HT-29 (cell line): ENCODE results near the gene HAUS1. TPM values are rescaled to one million over a fixed set of nuclear protein-coding genes. Genes with fewer than 3 reads are reported as not detected.
A peak's percentile ranks its signal among the peaks of the same experiment; 100 is the strongest.

Experiments used
- DNase-seq: peaks from one replicate; pipeline ENCODE4 v3.0.0-alpha.2; 2015; ENCODE audit warnings: low spot score
- total RNA-seq: library from RNA; depleted of rRNA; stranded (reverse); fragments of >200 nt; shearing (Covaris generic); gene quantifications from 2 replicates; pipeline ENCODE4 v1.2.3, GENCODE V29; 2014; rRNA removed

HAUS1 gene
- total RNA-seq, result 21.3 and 25.4 TPM in 2 replicates

GRCh38 chr18:46104128-46104911 is at the start of gene HAUS1:
Gene HAUS1, plus strand, starts transcription at chr18:46104385. Its CDS starts 27 bp downstream, at chr18:46104412.
- peak; percentile 92 for DNase-seq

- no peak for DNase-seq
Measured at GRCh38 chr18:46054956-46055837, 49.0 kb upstream of the HAUS1 start.

- no peak for DNase-seq
Measured at GRCh38 chr18:46055838-46056230, 48.4 kb upstream of the HAUS1 start.

- DNase-seq, result no peak
Measured at GRCh38 chr18:46060359-46060841, 43.8 kb upstream of the HAUS1 start.

GRCh38 chr18:46061387-46061786 is 42.8 kb upstream of the HAUS1 start:
- DNase-seq, result no peak

- DNase-seq, result no peak
Measured at GRCh38 chr18:46061796-46062195, 42.4 kb upstream of the HAUS1 start.

GRCh38 chr18:46062781-46063180 is 41.4 kb upstream of the HAUS1 start:
- no peak for DNase-seq

- DNase-seq, result peak; percentile 29
Measured at GRCh38 chr18:46067438-46068007, 36.7 kb upstream of the HAUS1 start.

- DNase-seq, result no peak
Measured at GRCh38 chr18:46068763-46069162, 35.4 kb upstream of the HAUS1 start.

- no peak for DNase-seq
Measured at GRCh38 chr18:46069524-46069923, 34.7 kb upstream of the HAUS1 start.

GRCh38 chr18:46070232-46070631 is 34.0 kb upstream of the HAUS1 start:
- DNase-seq, result no peak

- no peak for DNase-seq
Measured at GRCh38 chr18:46070815-46071652, 33.2 kb upstream of the HAUS1 start.

- peak; percentile 15 for DNase-seq
Measured at GRCh38 chr18:46071653-46072375, 32.4 kb upstream of the HAUS1 start, which contains the start of gene PSTPIP2. Gene PSTPIP2, minus strand, starts transcription at chr18:46072260. Its CDS starts 72 bp downstream, at chr18:46072188.

- no peak for DNase-seq
Measured at GRCh38 chr18:46072376-46072867, 31.8 kb upstream of the HAUS1 start.

- DNase-seq, result no peak
Measured at GRCh38 chr18:46072959-46073358, 31.2 kb upstream of the HAUS1 start.

- DNase-seq, result peak; percentile 79
Measured at GRCh38 chr18:46073474-46074331, 30.5 kb upstream of the HAUS1 start.

- DNase-seq, result no peak
Measured at GRCh38 chr18:46079336-46079735, 24.8 kb upstream of the HAUS1 start.

- no peak for DNase-seq
Measured at GRCh38 chr18:46080156-46080555, 24.0 kb upstream of the HAUS1 start.

- DNase-seq, result no peak
Measured at GRCh38 chr18:46084431-46084830, 19.8 kb upstream of the HAUS1 start.
